Measurements from ENCODE around the gene DOC2B. TPM values are rescaled to one million over a fixed set of nuclear protein-coding genes. Genes with fewer than 3 reads are reported as not detected.
"Not testable (repeated sequence)": the region's sequence is repeated elsewhere in the genome, so short reads cannot be mapped to it uniquely, and the experiment has no call there.

The DOC2B gene
- total and polyA plus RNA-seq, 5 donors from 2014 or later = not detected

DNA sequence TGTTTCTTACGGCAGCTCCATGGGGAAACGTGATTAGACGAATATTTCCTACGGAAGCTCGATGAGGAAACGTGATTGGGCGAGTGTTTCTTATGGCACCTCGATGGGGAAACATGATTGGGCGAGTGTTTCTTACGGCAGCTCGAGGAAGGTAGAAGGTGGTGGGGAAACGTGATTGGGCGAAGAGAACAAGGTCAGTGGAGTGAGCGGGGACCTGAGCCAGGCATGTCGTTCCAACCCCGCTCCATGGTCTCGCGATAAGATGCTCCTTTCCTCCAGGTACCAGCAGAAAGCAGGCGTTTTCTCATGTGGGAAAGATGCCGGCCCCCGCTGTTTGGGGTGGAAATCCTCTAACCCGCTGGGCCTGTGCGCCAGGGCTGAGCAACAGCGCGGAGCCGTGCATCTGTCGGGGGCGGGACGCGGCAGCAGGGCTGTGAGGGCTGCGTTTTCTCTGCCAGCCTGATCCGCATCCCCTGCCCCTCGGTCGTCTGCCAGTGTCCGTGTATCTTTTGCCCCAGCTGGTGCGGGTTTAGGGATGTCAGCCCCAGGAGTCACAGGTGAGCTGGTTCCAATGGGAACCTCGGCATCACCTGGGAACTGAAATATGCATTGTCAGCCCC, 25.6 kb upstream of the DOC2B start:
- Histone ChIP-seq H3K9me3 (ENCODE audit: control insufficient read depth in 2 of 2, low read length in 2 of 2) (no peaks in the 10 kb centered on the region), H3K4me3 (ENCODE audit: low read depth, low read length) (no peak overlapping the region), H3K27me3 (ENCODE audit: control insufficient read depth, insufficient read depth, low read length) (no peaks in the 10 kb centered on the region), H3K4me1 (ENCODE audit: control insufficient read depth, insufficient read depth, low read length, poor library complexity, severe bottlenecking) (no peaks in the 10 kb centered on the region), H3K27ac (ENCODE audit: insufficient read depth, low read length, poor library complexity, severe bottlenecking) (no peak overlapping the region), H3K36me3 (ENCODE audit: control insufficient read depth, insufficient read depth, low read length) (no peaks in the 10 kb centered on the region)
- H3K9me3 Mint-ChIP-seq = peaks cover 0 to 4% (median 0%) of the 10 kb centered on the region in 7 donors
- peaks cover 3% of the 10 kb centered on the region for H3K36me3 Mint-ChIP-seq
- no peak overlapping the region for H3K4me3 Mint-ChIP-seq
- DNase-seq (no peak), ATAC-seq (ENCODE audit: low read depth in 2 of 2) (no peak)
- peaks cover 15% of the 10 kb centered on the region for H3K27me3 Mint-ChIP-seq
- no peak overlapping the region for H3K27ac Mint-ChIP-seq
- no peaks in the 10 kb centered on the region for H3K4me1 Mint-ChIP-seq

DNA sequence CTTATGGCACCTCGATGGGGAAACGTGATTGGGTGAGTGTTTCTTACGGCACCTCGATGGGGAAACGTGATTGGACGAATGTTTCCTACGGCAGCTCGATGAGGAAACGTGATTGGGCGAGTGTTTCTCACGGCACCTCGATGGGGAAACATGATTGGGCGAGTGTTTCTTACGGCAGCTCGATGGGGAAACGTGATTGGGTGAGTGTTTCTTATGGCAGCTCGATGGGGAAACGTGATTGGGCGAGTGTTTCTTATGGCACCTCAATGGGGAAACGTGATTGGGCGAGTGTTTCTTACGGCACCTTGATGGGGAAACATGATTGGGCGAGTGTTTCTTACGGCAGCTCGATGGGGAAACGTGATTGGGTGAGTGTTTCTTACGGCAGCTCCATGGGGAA, 25.0 kb upstream of the DOC2B start:
- H3K4me1 Mint-ChIP-seq; H3K9me3 Mint-ChIP-seq; H3K27me3 ChIP-seq (ENCODE audit: control insufficient read depth, insufficient read depth, low read length); H3K36me3 Mint-ChIP-seq; H3K9me3 ChIP-seq (ENCODE audit: control insufficient read depth in 2 of 2, low read length in 2 of 2); H3K27ac Mint-ChIP-seq; H3K4me3 Mint-ChIP-seq; H3K4me1 ChIP-seq (ENCODE audit: control insufficient read depth, insufficient read depth, low read length, poor library complexity, severe bottlenecking); H3K4me3 ChIP-seq (ENCODE audit: low read depth, low read length); H3K36me3 ChIP-seq (ENCODE audit: control insufficient read depth, insufficient read depth, low read length); ATAC-seq (ENCODE audit: low read depth in 2 of 2); DNase-seq; H3K27ac ChIP-seq (ENCODE audit: insufficient read depth, low read length, poor library complexity, severe bottlenecking): not testable (repeated sequence)
- peaks cover 15% of the 10 kb centered on the region for H3K27me3 Mint-ChIP-seq

DNA sequence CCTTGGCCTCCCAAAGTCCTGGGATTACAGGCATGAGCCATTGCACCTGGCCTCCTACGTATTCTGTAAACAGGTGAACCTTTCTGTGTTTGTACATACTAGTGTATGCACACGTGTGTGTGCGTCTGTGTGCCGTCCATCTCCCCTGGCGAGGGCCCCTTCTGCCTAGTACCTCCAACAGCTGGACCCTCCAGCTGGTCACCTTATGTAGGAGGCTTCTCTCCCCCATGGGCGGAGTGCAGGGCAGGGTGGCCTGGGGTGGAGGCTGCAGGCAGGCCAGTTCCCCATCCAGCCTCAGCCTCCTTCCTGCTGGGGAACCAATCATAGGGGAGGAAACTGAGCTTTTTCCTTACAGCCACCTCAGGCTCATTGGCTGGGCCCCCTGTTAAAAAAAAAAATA, 24.4 kb upstream of the DOC2B start:
- no peaks in the 10 kb centered on the region for H3K4me1 ChIP-seq (ENCODE audit: control insufficient read depth, insufficient read depth, low read length, poor library complexity, severe bottlenecking)
- no peak overlapping the region for H3K27ac ChIP-seq (ENCODE audit: insufficient read depth, low read length, poor library complexity, severe bottlenecking)
- Mint-ChIP-seq H3K36me3 (no peaks in the 10 kb centered on the region), H3K4me3 (no peak overlapping the region), H3K27me3 (peaks cover 14% of the 10 kb centered on the region), H3K27ac (no peak overlapping the region), H3K4me1 (no peaks in the 10 kb centered on the region), H3K9me3 (peaks cover 0 to 4% (median 0%) of the 10 kb centered on the region in 7 donors)
- H3K36me3 ChIP-seq (ENCODE audit: control insufficient read depth, insufficient read depth, low read length) = no peaks in the 10 kb centered on the region
- H3K9me3 ChIP-seq (ENCODE audit: control insufficient read depth in 2 of 2, low read length in 2 of 2) = no peaks in the 10 kb centered on the region
- no peak overlapping the region for H3K4me3 ChIP-seq (ENCODE audit: low read depth, low read length)
- DNase-seq (no peak), ATAC-seq (ENCODE audit: low read depth in 2 of 2) (no peak)
- H3K27me3 ChIP-seq (ENCODE audit: control insufficient read depth, insufficient read depth, low read length) = no peaks in the 10 kb centered on the region

DNA sequence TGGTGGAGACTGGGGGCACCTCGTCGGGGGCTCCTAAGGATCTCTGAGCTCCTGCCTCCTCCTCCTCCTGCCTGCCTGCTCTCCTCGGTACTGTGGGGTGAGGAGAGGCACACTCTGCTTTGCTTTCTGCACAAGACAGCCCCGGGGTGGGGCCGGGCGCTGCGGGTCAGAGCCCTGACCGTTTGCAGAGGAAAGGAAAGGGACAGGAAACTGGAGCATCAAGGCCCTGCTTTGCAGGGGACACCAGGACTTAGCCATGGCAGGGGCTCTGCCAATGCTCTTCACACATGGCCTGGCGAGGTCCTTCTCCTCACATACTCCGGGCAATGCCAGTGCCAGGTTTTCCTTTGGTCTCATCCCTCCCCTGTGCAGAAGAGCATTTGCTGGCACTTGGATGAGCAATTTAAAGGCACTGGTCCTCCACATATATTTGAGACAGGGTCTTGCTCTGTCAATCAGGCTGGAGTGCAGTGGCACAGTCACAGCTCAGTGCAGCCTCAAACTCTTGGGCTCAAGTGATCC, 23.8 kb upstream of the DOC2B start:
- Mint-ChIP-seq H3K36me3 (no peaks in the 10 kb centered on the region), H3K4me3 (no peak overlapping the region), H3K27me3 (peaks cover 11% of the 10 kb centered on the region), H3K27ac (no peak overlapping the region), H3K4me1 (no peaks in the 10 kb centered on the region), H3K9me3 (peaks cover 0 to 4% (median 0%) of the 10 kb centered on the region in 7 donors)
- no peaks in the 10 kb centered on the region for H3K4me1 ChIP-seq (ENCODE audit: control insufficient read depth, insufficient read depth, low read length, poor library complexity, severe bottlenecking)
- H3K4me3 ChIP-seq (ENCODE audit: low read depth, low read length) = no peak overlapping the region
- DNase-seq (no peak), ATAC-seq (ENCODE audit: low read depth in 2 of 2) (no peak)
- H3K27me3 ChIP-seq (ENCODE audit: control insufficient read depth, insufficient read depth, low read length) = no peaks in the 10 kb centered on the region
- no peaks in the 10 kb centered on the region for H3K36me3 ChIP-seq (ENCODE audit: control insufficient read depth, insufficient read depth, low read length)
- H3K9me3 ChIP-seq (ENCODE audit: control insufficient read depth in 2 of 2, low read length in 2 of 2) = no peaks in the 10 kb centered on the region
- no peak overlapping the region for H3K27ac ChIP-seq (ENCODE audit: insufficient read depth, low read length, poor library complexity, severe bottlenecking)

DNA sequence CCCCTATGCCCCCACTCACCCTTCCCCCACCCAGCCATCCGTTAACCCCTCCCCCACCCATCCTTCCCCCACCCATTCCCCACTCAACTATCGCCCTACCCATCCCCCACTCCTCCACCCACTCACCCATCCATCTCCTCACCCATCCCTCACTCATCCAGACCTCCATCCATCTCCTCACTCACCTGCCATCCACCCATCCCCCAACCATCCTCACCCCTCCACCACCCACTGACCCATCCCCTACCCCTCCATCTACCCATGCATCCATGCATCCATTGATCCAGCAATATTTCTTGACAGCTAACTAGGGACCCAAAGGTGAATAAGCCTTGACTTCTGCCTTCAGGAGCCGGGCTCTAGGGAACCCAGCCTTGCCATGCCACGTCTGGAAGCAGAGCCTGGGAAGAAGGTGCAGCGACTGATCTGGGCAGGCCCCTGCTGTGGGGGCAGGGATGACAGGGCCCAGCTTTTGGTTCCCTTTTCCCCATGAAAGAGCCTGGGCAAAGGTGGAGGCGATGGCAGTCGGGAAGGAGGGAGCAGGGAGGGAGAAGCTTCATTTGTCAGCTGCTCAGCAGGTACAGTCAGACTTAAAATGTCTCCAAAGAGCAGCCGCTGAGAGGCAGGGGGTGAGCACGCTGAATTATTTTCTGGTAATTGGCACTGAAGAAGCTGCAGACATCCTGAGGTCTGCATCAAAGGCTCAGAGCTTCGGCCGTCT, 23.1 kb upstream of the DOC2B start:
- Histone ChIP-seq H3K4me1 (ENCODE audit: control insufficient read depth, insufficient read depth, low read length, poor library complexity, severe bottlenecking) (no peaks in the 10 kb centered on the region), H3K9me3 (ENCODE audit: control insufficient read depth in 2 of 2, low read length in 2 of 2) (no peaks in the 10 kb centered on the region), H3K4me3 (ENCODE audit: low read depth, low read length) (no peak overlapping the region), H3K36me3 (ENCODE audit: control insufficient read depth, insufficient read depth, low read length) (no peaks in the 10 kb centered on the region), H3K27ac (ENCODE audit: insufficient read depth, low read length, poor library complexity, severe bottlenecking) (no peak overlapping the region), H3K27me3 (ENCODE audit: control insufficient read depth, insufficient read depth, low read length) (no peaks in the 10 kb centered on the region)
- Mint-ChIP-seq H3K27me3 (peaks cover 11% of the 10 kb centered on the region), H3K27ac (no peak overlapping the region), H3K4me1 (no peaks in the 10 kb centered on the region), H3K9me3 (peaks cover 0 to 4% (median 0%) of the 10 kb centered on the region in 7 donors), H3K36me3 (no peaks in the 10 kb centered on the region), H3K4me3 (no peak overlapping the region)
- DNase-seq (no peak), ATAC-seq (ENCODE audit: low read depth in 2 of 2) (no peak)

DNA sequence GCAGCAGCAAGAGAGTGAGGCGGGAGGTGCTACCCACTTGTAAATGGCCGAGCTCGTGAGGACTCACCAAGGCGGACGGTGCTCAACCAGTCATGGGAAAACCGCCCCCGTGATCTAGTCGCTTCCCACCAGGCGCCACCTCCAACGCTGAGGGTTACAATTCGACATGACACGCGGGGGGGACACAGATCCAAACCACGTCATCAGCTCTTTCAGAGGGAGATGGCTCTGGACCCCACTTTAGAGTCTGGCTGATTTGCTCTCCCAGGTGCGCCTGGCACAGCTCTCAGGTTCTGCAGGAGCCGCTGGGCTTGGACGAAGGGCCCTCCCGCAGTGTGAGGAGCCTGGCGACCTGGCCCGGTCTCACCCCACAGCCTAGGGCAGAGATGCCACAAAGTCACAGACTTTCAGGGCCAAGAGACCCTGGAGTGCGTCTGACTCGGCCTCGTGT, 21.1 kb upstream of the DOC2B start:
- Histone ChIP-seq H3K4me1 (ENCODE audit: control insufficient read depth, insufficient read depth, low read length, poor library complexity, severe bottlenecking) (no peaks in the 10 kb centered on the region), H3K9me3 (ENCODE audit: control insufficient read depth in 2 of 2, low read length in 2 of 2) (no peaks in the 10 kb centered on the region), H3K4me3 (ENCODE audit: low read depth, low read length) (no peak overlapping the region), H3K36me3 (ENCODE audit: control insufficient read depth, insufficient read depth, low read length) (no peaks in the 10 kb centered on the region), H3K27ac (ENCODE audit: insufficient read depth, low read length, poor library complexity, severe bottlenecking) (no peak overlapping the region), H3K27me3 (ENCODE audit: control insufficient read depth, insufficient read depth, low read length) (no peaks in the 10 kb centered on the region)
- DNase-seq (no peak), ATAC-seq (ENCODE audit: low read depth in 2 of 2) (no peak)
- peaks cover 15% of the 10 kb centered on the region for H3K27me3 Mint-ChIP-seq
- no peaks in the 10 kb centered on the region for H3K9me3 Mint-ChIP-seq
- no peaks in the 10 kb centered on the region for H3K4me1 Mint-ChIP-seq
- no peak overlapping the region for H3K4me3 Mint-ChIP-seq
- H3K36me3 Mint-ChIP-seq = no peaks in the 10 kb centered on the region
- H3K27ac Mint-ChIP-seq = no peak overlapping the region

DNA sequence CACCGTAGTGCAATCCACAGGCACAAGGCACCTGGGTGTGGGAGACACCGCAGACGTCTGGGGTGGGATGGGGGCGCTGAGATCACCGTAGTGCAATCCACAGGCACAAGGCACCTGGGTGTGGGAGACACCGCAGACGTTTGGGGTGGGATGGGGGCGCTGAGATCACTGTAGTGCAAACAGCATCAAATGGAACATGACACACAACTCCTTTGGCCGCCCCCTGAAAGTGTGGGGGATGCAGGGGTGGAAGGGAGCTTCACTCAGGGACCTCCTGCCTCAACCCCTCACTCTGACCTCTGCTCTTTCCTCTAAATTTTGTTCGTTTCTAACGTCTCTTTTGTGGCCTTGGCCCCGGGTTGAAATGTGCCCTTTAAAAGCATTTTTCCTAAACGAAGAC, 20.3 kb upstream of the DOC2B start:
- H3K27me3 Mint-ChIP-seq = peaks cover 17% of the 10 kb centered on the region
- not testable (repeated sequence) for H3K27ac ChIP-seq (ENCODE audit: insufficient read depth, low read length, poor library complexity, severe bottlenecking); H3K4me1 Mint-ChIP-seq; H3K9me3 ChIP-seq (ENCODE audit: control insufficient read depth in 2 of 2, low read length in 2 of 2); ATAC-seq (ENCODE audit: low read depth in 2 of 2); H3K36me3 ChIP-seq (ENCODE audit: control insufficient read depth, insufficient read depth, low read length); H3K4me3 ChIP-seq (ENCODE audit: low read depth, low read length); H3K9me3 Mint-ChIP-seq; H3K27me3 ChIP-seq (ENCODE audit: control insufficient read depth, insufficient read depth, low read length); DNase-seq; H3K27ac Mint-ChIP-seq; H3K36me3 Mint-ChIP-seq; H3K4me1 ChIP-seq (ENCODE audit: control insufficient read depth, insufficient read depth, low read length, poor library complexity, severe bottlenecking); H3K4me3 Mint-ChIP-seq

DNA sequence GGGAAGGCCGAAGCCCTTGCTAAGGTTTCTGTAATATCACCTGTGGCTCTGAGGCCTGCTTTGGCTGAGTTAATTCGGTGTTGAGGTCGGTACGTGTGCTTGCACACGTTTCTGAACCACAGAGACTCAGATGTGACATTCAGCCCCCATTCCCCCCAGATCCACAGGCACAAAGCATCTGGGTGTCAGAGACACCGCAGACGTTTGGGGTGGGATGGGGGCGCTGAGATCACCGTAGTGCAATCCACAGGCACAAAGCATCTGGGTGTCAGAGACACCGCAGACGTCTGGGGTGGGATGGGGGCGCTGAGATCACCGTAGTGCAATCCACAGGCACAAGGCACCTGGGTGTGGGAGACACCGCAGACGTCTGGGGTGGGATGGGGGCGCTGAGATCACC, 19.8 kb upstream of the DOC2B start:
- not testable (repeated sequence) for H3K36me3 Mint-ChIP-seq; H3K4me3 Mint-ChIP-seq; DNase-seq; H3K4me1 ChIP-seq (ENCODE audit: control insufficient read depth, insufficient read depth, low read length, poor library complexity, severe bottlenecking); H3K9me3 ChIP-seq (ENCODE audit: control insufficient read depth in 2 of 2, low read length in 2 of 2); H3K4me3 ChIP-seq (ENCODE audit: low read depth, low read length); H3K36me3 ChIP-seq (ENCODE audit: control insufficient read depth, insufficient read depth, low read length); H3K27ac Mint-ChIP-seq; H3K27me3 ChIP-seq (ENCODE audit: control insufficient read depth, insufficient read depth, low read length); H3K27ac ChIP-seq (ENCODE audit: insufficient read depth, low read length, poor library complexity, severe bottlenecking); ATAC-seq (ENCODE audit: low read depth in 2 of 2); H3K9me3 Mint-ChIP-seq; H3K4me1 Mint-ChIP-seq
- peaks cover 21% of the 10 kb centered on the region for H3K27me3 Mint-ChIP-seq

Measured in CD4-positive, CD25-positive, alpha-beta regulatory T cell (primary cell).